ENCODE data around the gene RAB3A. TPM values are rescaled to one million over a fixed set of nuclear protein-coding genes. Genes with fewer than 3 reads are reported as not detected.
A peak's percentile ranks its signal among the peaks of the same experiment; 100 is the strongest.
"Not testable (repeated sequence)": the region's sequence is repeated elsewhere in the genome, so short reads cannot be mapped to it uniquely, and the experiment has no call there.

RAB3A gene
- total RNA-seq, 1 donor from 2014 or later: 3.4 TPM

- no peak for DNase-seq (ENCODE audit: low read depth)
Observed at GRCh38 chr19:18223860-18224524, 20.1 kb upstream of the RAB3A start.

- DNase-seq (ENCODE audit: low read depth): no peak
Observed at GRCh38 chr19:18221815-18222725, 18.2 kb upstream of the RAB3A start.

- no peak for DNase-seq (ENCODE audit: low read depth)
Observed at GRCh38 chr19:18220632-18221275, 16.9 kb upstream of the RAB3A start.

GRCh38 chr19:18219911-18220631 is 16.2 kb upstream of the RAB3A start:
- DNase-seq (ENCODE audit: low read depth): no peak

GRCh38 chr19:18218600-18218999 is 14.8 kb upstream of the RAB3A start:
- DNase-seq (ENCODE audit: low read depth): no peak

GRCh38 chr19:18218159-18218558 is 14.3 kb upstream of the RAB3A start:
- no peak for DNase-seq (ENCODE audit: low read depth)

GRCh38 chr19:18216789-18217188 is 12.9 kb upstream of the RAB3A start:
- DNase-seq (ENCODE audit: low read depth): no peak

GRCh38 chr19:18214779-18215433 is 11.1 kb upstream of the RAB3A start:
- DNase-seq (ENCODE audit: low read depth): no peak

GRCh38 chr19:18211683-18212082 is 7.8 kb upstream of the RAB3A start:
- no peak for DNase-seq (ENCODE audit: low read depth)

- not testable (repeated sequence) for DNase-seq (ENCODE audit: low read depth)
Observed at GRCh38 chr19:18209912-18210311, 6.1 kb upstream of the RAB3A start.

GRCh38 chr19:18208098-18208951 is 4.5 kb upstream of the RAB3A start:
- DNase-seq (ENCODE audit: low read depth): peak; percentile 62

- DNase-seq (ENCODE audit: low read depth): no peak
Observed at GRCh38 chr19:18206018-18206417, 2.2 kb upstream of the RAB3A start.

- peak; percentile 92 for DNase-seq (ENCODE audit: low read depth)
Observed at GRCh38 chr19:18205200-18205892, 1.5 kb upstream of the RAB3A start.

- DNase-seq (ENCODE audit: low read depth): no peak
Observed at GRCh38 chr19:18204394-18205199, 755 bp upstream of the RAB3A start.

- DNase-seq (ENCODE audit: low read depth): no peak
Observed at GRCh38 chr19:18203408-18203862, 407 bp downstream of the RAB3A start.

- no peak for DNase-seq (ENCODE audit: low read depth)
Observed at GRCh38 chr19:18202778-18203407, 949 bp downstream of the RAB3A start.

GRCh38 chr19:18202397-18202777 is 1.5 kb downstream of the RAB3A start:
- DNase-seq (ENCODE audit: low read depth): no peak

- DNase-seq (ENCODE audit: low read depth): no peak
Observed at GRCh38 chr19:18198374-18198773, 5.5 kb downstream of the RAB3A start.

Measured in myocyte (in vitro differentiated cells).